ENCODE data around the gene STK24.

DNA sequence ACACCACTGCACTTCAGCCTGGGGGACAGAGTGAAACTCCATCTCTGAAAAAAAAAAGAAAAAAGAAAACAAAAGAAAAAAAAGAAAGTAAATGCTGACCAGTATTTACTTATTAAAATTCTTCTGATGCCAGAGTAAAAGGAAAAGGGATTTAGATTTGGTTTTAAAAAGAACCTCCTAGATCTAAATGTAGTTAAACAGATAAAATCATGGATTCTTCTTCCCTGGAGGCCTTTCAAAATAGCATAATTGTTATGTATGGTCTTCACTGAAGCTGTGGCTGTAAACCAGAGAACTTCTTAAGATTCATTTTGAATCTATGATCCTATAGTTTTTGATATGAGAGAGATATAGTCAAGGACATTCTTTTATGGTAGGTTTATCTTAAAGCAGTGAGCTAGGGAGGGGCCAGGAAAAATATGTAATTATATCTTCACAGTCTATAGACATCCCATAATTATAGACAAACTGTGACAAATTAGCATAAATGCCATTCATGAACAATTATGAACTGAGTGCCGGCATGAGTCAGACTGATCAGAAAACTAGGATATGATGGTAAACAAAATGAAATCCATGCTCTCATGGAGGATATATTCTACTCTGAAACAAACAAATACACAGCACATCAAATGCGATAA lies 14.9 kb upstream of the STK24 start:
- TF ChIP-seq, protein P1, sequence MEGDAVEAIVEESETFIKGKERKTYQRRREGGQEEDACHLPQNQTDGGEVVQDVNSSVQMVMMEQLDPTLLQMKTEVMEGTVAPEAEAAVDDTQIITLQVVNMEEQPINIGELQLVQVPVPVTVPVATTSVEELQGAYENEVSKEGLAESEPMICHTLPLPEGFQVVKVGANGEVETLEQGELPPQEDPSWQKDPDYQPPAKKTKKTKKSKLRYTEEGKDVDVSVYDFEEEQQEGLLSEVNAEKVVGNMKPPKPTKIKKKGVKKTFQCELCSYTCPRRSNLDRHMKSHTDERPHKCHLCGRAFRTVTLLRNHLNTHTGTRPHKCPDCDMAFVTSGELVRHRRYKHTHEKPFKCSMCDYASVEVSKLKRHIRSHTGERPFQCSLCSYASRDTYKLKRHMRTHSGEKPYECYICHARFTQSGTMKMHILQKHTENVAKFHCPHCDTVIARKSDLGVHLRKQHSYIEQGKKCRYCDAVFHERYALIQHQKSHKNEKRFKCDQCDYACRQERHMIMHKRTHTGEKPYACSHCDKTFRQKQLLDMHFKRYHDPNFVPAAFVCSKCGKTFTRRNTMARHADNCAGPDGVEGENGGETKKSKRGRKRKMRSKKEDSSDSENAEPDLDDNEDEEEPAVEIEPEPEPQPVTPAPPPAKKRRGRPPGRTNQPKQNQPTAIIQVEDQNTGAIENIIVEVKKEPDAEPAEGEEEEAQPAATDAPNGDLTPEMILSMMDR (conservative IDR thresholded peaks at IDR 0.05; ENCODE audit: low read length): no peak
- TF ChIP-seq EZH2phosphoT487 (IDR thresholded peaks at IDR 0.05; ENCODE audit: borderline replicate concordance): no peak

Measured in Loucy (cell line).